ENCODE data around the gene SRGAP2B.
"Not testable (repeated sequence)": the region's sequence is repeated elsewhere in the genome, so short reads cannot be mapped to it uniquely, and the experiment has no call there.

Gene SRGAP2B

GRCh38 chr1:144894454-144895201 is 200.5 kb downstream of the SRGAP2B start:
- DNase-seq (ENCODE audit: low read depth in 3 of 3), result not testable (repeated sequence)

DNA sequence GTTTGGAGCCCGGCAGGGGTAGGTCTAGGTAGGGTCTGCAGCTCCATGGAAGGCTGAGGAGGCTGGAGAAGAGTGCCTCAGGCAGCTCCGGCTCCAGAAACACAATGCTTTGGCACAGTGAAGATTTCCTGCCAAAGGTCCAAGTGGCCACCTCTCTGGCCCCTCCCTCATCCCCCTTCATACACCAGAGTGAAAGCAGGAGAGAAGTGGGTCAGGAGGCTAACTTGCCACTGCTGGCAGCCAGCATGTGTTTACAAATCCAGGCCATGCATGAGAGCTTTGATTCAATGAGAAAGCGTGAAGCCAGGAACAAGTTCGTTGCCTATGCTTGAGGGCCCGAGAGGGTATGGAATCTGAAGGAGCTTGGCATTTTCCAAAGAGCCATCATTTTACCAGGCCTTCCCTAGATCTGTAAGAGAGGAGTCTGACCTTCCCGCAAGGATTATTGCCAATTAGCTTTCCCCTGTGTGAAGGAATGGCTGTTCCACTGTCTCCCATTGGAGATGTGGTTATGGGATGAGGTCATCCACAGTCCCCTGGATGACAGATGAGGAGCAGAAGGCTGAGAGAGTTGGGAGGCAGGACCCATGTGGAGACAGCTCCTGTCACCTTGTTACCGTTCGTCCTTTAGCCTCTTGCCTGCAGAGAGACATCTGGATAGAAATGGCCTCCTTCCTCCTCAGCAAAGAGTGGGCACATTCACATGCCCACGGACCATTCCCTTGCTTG is 201.3 kb downstream of the SRGAP2B start:
- not testable (repeated sequence) for DNase-seq (ENCODE audit: low read depth in 3 of 3)

DNA sequence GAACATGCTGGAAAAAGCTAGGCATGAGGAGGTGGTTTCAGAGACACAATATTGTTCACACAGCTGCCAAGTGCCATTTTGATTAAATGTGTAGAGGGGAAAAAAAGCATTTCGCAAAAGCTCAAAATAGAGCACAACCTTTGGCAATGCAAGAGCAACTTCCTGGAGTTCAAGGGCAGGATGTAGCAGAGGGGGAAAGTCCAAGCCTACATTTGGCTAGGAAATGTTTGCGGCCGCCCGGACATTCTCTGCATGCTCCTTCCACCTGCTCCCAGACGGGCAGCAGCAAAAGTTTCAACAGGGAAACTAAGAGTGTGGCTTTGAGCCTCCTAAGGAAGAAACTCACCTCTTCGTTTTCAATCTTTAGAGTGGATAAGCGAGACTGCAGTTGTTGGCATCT is 202.1 kb downstream of the SRGAP2B start:
- DNase-seq (ENCODE audit: low read depth in 3 of 3), result not testable (repeated sequence)

GRCh38 chr1:144889450-144890115 is 205.5 kb downstream of the SRGAP2B start:
- not testable (repeated sequence) for DNase-seq (ENCODE audit: low read depth in 3 of 3)

- not testable (repeated sequence) for DNase-seq (ENCODE audit: low read depth in 3 of 3)
These were observed 212.1 kb downstream of the SRGAP2B start for GRCh38 chr1:144883022-144883421.

DNA sequence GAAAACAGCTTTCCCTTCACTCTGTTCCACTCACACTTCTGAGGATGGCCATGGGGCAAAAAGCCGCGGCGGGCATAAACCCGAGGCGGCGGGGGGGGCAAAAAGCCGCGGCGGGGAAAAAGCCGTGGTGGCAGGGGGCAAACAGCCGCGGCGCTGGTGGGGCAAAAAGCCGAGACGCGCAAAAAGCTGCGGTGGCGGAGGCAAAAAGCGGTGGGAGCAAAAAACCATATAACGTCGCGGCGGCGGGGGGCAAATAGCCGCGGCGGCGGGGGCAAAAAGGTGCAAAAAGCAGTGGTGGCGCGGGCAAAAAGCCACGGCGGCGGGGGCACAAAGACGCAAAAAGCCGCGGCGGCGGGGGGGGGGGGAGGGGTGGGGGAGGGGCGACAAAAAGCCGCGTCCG is 212.8 kb downstream of the SRGAP2B start:
- DNase-seq (ENCODE audit: low read depth in 3 of 3), result not testable (repeated sequence)

- DNase-seq (ENCODE audit: low read depth in 3 of 3), result not testable (repeated sequence)
These were observed 236.5 kb downstream of the SRGAP2B start for GRCh38 chr1:144858607-144859006.
